ENCODE results near the gene ZC3H11A. TPM values are rescaled to one million over a fixed set of nuclear protein-coding genes. Genes with fewer than 3 reads are reported as not detected.
"Not testable (repeated sequence)": the region's sequence is repeated elsewhere in the genome, so short reads cannot be mapped to it uniquely, and the experiment has no call there.

ZC3H11A gene
- total RNA-seq, 1 experiment from 2014 or later = 75.2 TPM

- POLR2A ChIA-PET = no interaction called here
- no peaks in the 10 kb centered on the region for H3K9me3 Mint-ChIP-seq
- no peak for DNase-seq (ENCODE audit: low spot score)
- H3K36me3 Mint-ChIP-seq = peaks cover 58% of the 10 kb centered on the region
- ATAC-seq = no peak
- H3K4me1 Mint-ChIP-seq = peaks cover 5% of the 10 kb centered on the region
- H3K27me3 Mint-ChIP-seq (ENCODE audit: low read depth) = no peaks in the 10 kb centered on the region
- H3K4me3 Mint-ChIP-seq = no peak overlapping the region
- no peak overlapping the region for H3K27ac Mint-ChIP-seq
- TF ChIP-seq ZBTB21 (CRISPR knock-in tag; IDR thresholded peaks at IDR 0.05; ENCODE audit: borderline replicate concordance) (no peak), ATF6 (CRISPR knock-in tag; IDR thresholded peaks at IDR 0.05) (no peak), ZNF532 (CRISPR knock-in tag; IDR thresholded peaks at IDR 0.05; ENCODE audit: borderline replicate concordance) (no peak), ZNF138 (CRISPR knock-in tag; conservative IDR thresholded peaks at IDR 0.05) (no peak), ZNF671 (CRISPR knock-in tag; IDR thresholded peaks at IDR 0.05) (no peak), ZNF281 (CRISPR knock-in tag; IDR thresholded peaks at IDR 0.05) (no peak), NR1H2 (CRISPR knock-in tag; IDR thresholded peaks at IDR 0.05) (no peak), E2F5 (CRISPR knock-in tag; IDR thresholded peaks at IDR 0.05) (no peak), ESRRA (CRISPR knock-in tag; IDR thresholded peaks at IDR 0.05; ENCODE audit: borderline replicate concordance) (no peak), ZNF425 (CRISPR knock-in tag; conservative IDR thresholded peaks at IDR 0.05) (no peak), SMAD3 (CRISPR knock-in tag; IDR thresholded peaks at IDR 0.05; ENCODE audit: borderline replicate concordance) (no peak), JAZF1 (CRISPR knock-in tag; IDR thresholded peaks at IDR 0.05) (no peak), ATF2 (CRISPR knock-in tag; IDR thresholded peaks at IDR 0.05; ENCODE audit: borderline replicate concordance, low read depth) (no peak), FOXP4 (CRISPR knock-in tag; IDR thresholded peaks at IDR 0.05) (no peak), RELA (CRISPR knock-in tag; IDR thresholded peaks at IDR 0.05; ENCODE audit: borderline replicate concordance) (no peak), IRF1 (CRISPR knock-in tag; IDR thresholded peaks at IDR 0.05) (no peak), OVOL2 (CRISPR knock-in tag; IDR thresholded peaks at IDR 0.05; ENCODE audit: borderline replicate concordance) (no peak)
- CTCF ChIA-PET = no interaction called here
Measured at GRCh38 chr1:203828503-203828902, 33.1 kb downstream of the ZC3H11A start.

- peaks cover 62% of the 10 kb centered on the region for H3K36me3 Mint-ChIP-seq
- POLR2A ChIA-PET; H3K27ac Mint-ChIP-seq; H3K27me3 Mint-ChIP-seq (ENCODE audit: low read depth); H3K9me3 Mint-ChIP-seq; DNase-seq (ENCODE audit: low spot score); H3K4me1 Mint-ChIP-seq; CTCF ChIA-PET; ATAC-seq; H3K4me3 Mint-ChIP-seq: not testable (repeated sequence)
Measured at GRCh38 chr1:203829247-203829646, 33.8 kb downstream of the ZC3H11A start.

Data from WTC11 (cell line).